ENCODE data around the gene ANKS1A.

The ANKS1A gene

GRCh38 chr6:35028781-35029769 lies 140.0 kb downstream of the ANKS1A start:
- DNase-seq (ENCODE audit: insufficient read length, low spot score) (no peak), FAIRE-seq (peak; percentile 44)
- no peak for TF ChIP-seq CTCF (IDR thresholded peaks at IDR 0.05; ENCODE audit: insufficient read depth, missing control alignments)

DNA sequence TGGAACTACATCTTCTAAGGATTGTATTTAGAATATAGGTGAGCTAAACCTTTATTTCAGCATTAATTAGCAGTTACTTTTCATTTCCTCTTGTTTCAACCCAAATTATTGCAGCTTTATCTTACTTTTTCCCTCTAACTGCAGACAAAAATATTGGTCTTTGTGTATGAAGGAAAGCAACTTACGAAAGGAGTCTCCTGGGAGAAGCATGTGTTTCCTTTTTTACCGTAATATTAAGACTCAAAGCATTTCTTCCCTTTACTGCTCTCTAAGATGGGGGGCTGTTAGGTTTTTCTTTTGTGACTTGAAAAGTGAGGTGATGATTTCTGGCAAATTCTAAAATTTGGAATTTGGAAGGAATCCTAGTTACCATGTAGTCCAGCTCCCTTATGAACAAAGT lies 141.0 kb downstream of the ANKS1A start:
- no peak for TF ChIP-seq CTCF (IDR thresholded peaks at IDR 0.05; ENCODE audit: insufficient read depth, missing control alignments)
- FAIRE-seq (no peak), DNase-seq (ENCODE audit: insufficient read length, low spot score) (no peak)

- DNase-seq (ENCODE audit: insufficient read length, low spot score) (no peak), FAIRE-seq (no peak)
- no peak for TF ChIP-seq CTCF (IDR thresholded peaks at IDR 0.05; ENCODE audit: insufficient read depth, missing control alignments)
These were observed 142.8 kb downstream of the ANKS1A start for GRCh38 chr6:35031611-35032529.

DNA sequence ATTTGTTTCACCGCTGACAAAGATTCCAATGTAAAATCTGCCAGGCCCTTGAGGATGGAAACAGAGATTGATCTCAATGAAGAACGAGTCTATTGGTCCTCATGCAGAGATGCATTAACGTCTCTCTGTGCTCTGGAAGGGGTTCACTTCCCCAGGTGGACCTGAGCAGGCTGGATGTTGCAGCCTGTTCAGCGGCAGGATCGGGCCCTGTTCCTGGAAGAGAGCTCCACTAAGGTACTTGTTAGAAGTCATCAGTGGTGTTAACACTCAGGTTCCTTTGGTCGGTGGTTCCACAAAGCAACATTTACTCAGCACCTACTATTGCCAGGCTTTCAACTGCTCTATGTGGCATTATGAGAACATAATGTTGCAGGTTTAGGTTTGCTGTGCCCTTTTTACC lies 144.6 kb downstream of the ANKS1A start:
- TF ChIP-seq CTCF (IDR thresholded peaks at IDR 0.05; ENCODE audit: insufficient read depth, missing control alignments) = no peak
- DNase-seq (ENCODE audit: insufficient read length, low spot score) (no peak), FAIRE-seq (no peak)

DNA sequence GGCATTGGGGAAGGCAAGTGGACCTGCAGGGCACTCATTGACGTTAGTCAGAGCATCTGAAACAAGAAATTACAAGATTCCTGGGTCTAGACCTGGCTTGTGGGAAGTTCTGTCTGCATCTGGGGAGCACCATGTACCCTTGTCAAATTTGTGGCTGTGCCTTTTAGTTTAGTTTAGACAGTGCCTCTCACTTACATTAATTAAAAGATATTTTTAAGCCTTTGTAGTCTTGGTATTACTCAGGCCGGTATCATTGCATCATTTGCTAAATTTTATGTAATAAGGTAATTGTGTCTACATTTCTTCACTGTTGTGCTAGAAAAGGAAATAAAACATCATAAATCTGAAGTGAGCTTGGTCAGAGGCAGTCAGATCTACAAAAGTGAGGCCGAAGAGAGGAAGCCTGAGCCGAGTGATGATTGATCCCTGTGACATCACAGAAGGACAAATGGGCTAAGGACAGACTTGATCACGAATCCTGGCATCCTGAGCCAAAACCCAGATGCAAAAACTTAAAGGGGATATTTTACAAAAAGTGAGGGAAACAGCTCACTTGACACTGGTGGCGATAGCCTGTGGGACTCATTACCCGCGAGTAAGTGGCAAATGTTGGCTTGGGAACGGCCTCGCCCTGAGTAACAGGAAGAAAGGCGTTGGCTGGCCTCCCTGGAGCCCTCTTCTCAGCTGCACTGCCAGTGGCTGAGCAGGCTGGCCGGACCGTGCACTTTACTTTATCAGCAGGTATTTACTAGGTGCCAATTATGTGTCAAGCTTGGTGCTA lies 145.5 kb downstream of the ANKS1A start:
- no peak for DNase-seq (ENCODE audit: insufficient read length, low spot score)
- FAIRE-seq = no peak
- no peak for TF ChIP-seq CTCF (IDR thresholded peaks at IDR 0.05; ENCODE audit: insufficient read depth, missing control alignments)

- TF ChIP-seq CTCF (IDR thresholded peaks at IDR 0.05; ENCODE audit: insufficient read depth, missing control alignments) = no peak
- FAIRE-seq (no peak), DNase-seq (ENCODE audit: insufficient read length, low spot score) (no peak)
These were observed 146.5 kb downstream of the ANKS1A start for GRCh38 chr6:35035481-35036030.
